ENCODE data around the gene ZNF414. TPM values are rescaled to one million over a fixed set of nuclear protein-coding genes. Genes with fewer than 3 reads are reported as not detected.

The ZNF414 gene
- total and polyA plus RNA-seq, 10 of the 15 experiments (the other 5 are each of a cell fraction or from before 2014, with no cell fraction given) = 0.16 to 23.7 (median 5.3) TPM; not detected in 1

- Histone ChIP-seq H3K4me1 (ENCODE audit: control insufficient read depth, insufficient read depth, low read length) (no peaks in the 10 kb centered on the region; the same call in 1 of the 2 replicates), H3K4me3 (no peak overlapping the region), H3K9ac (ENCODE audit: control insufficient read depth, insufficient read depth, low read length) (no peak overlapping the region), H3K36me3 (ENCODE audit: control insufficient read depth in 2 of 2, insufficient read depth in 2 of 2, low read length in 1 of 2) (peaks cover 46 to 54% of the 10 kb centered on the region in 2 experiments), H2AFZ (ENCODE audit: control insufficient read depth, low read depth, low read length) (no peak overlapping the region), H3K79me2 (ENCODE audit: control insufficient read depth, insufficient read depth, low read length) (peaks cover 27% of the 10 kb centered on the region), H4K20me1 (ENCODE audit: control insufficient read depth, insufficient read depth) (peaks cover 10% of the 10 kb centered on the region), H3K27ac (ENCODE audit: control insufficient read depth, insufficient read depth) (no peak overlapping the region), H3K27me3 (replicated peaks in 1 of 2; ENCODE audit: control insufficient read depth in 2 of 2, insufficient read depth in 2 of 2, low read length in 1 of 2) (no peaks in the 10 kb centered on the region), H3K9me3 (replicated peaks; ENCODE audit: control insufficient read depth, insufficient read depth, low read length) (no peaks in the 10 kb centered on the region), H3K4me2 (ENCODE audit: control insufficient read depth, insufficient read depth) (no peak overlapping the region)
- ChIA-PET CTCF (no interaction called here), POLR2A (no interaction called here), RAD21 (ENCODE audit: unreplicated experiment) (no interaction called here), SMC1A (ENCODE audit: uncharacterized antibody, unreplicated experiment) (interaction anchor here (0.6 kb wide), 1 partner anchor 20 kb away, joined by 3 read pairs; no protein-coding TSS in a partner anchor)
- WGBS (ENCODE audit: insufficient coverage, insufficient replicate concordance, low lambda C conversion rate, missing lambda C conversion rate) = over 99% methylated on average over 6 of the region's 6 CpGs
- DNase-seq (ENCODE audit: low read depth, low spot score) (no peak), ATAC-seq (no peak), FAIRE-seq (no peak)
- intact Hi-C loops (cut with micrococcal nuclease; ENCODE audit: unreplicated experiment) (no loop called here), in situ Hi-C loops (cut with MboI) (no loop called here)
- TF ChIP-seq ZNF687 (IDR thresholded peaks at IDR 0.05) (no peak), KAT2A (conservative IDR thresholded peaks at IDR 0.05; ENCODE audit: control insufficient read depth, low read depth, low read length) (no peak)
- BruUV-seq (replicated peaks) = no TSS peak
These were observed 32.4 kb downstream of the ZNF414 start for GRCh38 chr19:8481616-8482015.

GRCh38 chr19:8481201-8481600 is 32.8 kb downstream of the ZNF414 start:
- H3K9me3 ChIP-seq (replicated peaks; ENCODE audit: control insufficient read depth, insufficient read depth, low read length) = no peaks in the 10 kb centered on the region
- DNase-seq (ENCODE audit: low read depth, low spot score) = no peak
- peaks cover 46 to 54% of the 10 kb centered on the region in 2 experiments for H3K36me3 ChIP-seq (ENCODE audit: control insufficient read depth in 2 of 2, insufficient read depth in 2 of 2, low read length in 1 of 2)
- POLR2A ChIA-PET = no interaction called here
- ATAC-seq = no peak
- CTCF ChIA-PET = no interaction called here
- H3K27me3 ChIP-seq (replicated peaks in 1 of 2; ENCODE audit: control insufficient read depth in 2 of 2, insufficient read depth in 2 of 2, low read length in 1 of 2) = no peaks in the 10 kb centered on the region
- peaks cover 30% of the 10 kb centered on the region for H3K79me2 ChIP-seq (ENCODE audit: control insufficient read depth, insufficient read depth, low read length)
- no peak overlapping the region for H3K4me2 ChIP-seq (ENCODE audit: control insufficient read depth, insufficient read depth)
- H3K4me3 ChIP-seq = no peak overlapping the region
- intact Hi-C loops (cut with micrococcal nuclease; ENCODE audit: unreplicated experiment) = no loop called here
- RAD21 ChIA-PET (ENCODE audit: unreplicated experiment) = no interaction called here
- in situ Hi-C loops (cut with MboI) = no loop called here
- SMC1A ChIA-PET (ENCODE audit: uncharacterized antibody, unreplicated experiment) = interaction anchor here (0.6 kb wide), 1 partner anchor 20 kb away, joined by 3 read pairs; no protein-coding TSS in a partner anchor
- WGBS (ENCODE audit: insufficient coverage, insufficient replicate concordance, low lambda C conversion rate, missing lambda C conversion rate) = 82% methylated on average over 11 of the region's 11 CpGs
- H3K4me1 ChIP-seq (ENCODE audit: control insufficient read depth, insufficient read depth, low read length) = no peaks in the 10 kb centered on the region
- peaks cover 10% of the 10 kb centered on the region for H4K20me1 ChIP-seq (ENCODE audit: control insufficient read depth, insufficient read depth)
- no peak overlapping the region for H3K27ac ChIP-seq (ENCODE audit: control insufficient read depth, insufficient read depth)
- H3K9ac ChIP-seq (ENCODE audit: control insufficient read depth, insufficient read depth, low read length) = no peak overlapping the region
- FAIRE-seq = no peak
- no peak overlapping the region for H2AFZ ChIP-seq (ENCODE audit: control insufficient read depth, low read depth, low read length)
- no peak for TF ChIP-seq SRF (IDR thresholded peaks at IDR 0.05; ENCODE audit: low read depth in 2 of 2, low read length in 2 of 2)
- TF ChIP-seq HSF1 (IDR thresholded peaks at IDR 0.05; ENCODE audit: low read depth, low read length) = no peak
- no peak for TF ChIP-seq ZNF687 (IDR thresholded peaks at IDR 0.05)
- TF ChIP-seq POLR2A (IDR thresholded peaks at IDR 0.05; ENCODE audit: low read depth, low read length) = peak; percentile 52; the same call in 1 of the 2 replicates
- no TSS peak for BruUV-seq (replicated peaks)

All from GM12878 (cell line).